Central memory CD4-positive, alpha-beta T cell (primary cell): ENCODE results near the gene PADI1.

Source experiments
- DNase-seq: peaks from one replicate; pipeline ENCODE4 v3.0.0; 2022

Gene PADI1

GRCh38 chr1:17181781-17182464 is 23.0 kb upstream of the PADI1 start:
- no peak for DNase-seq

- no peak for DNase-seq
Observed at GRCh38 chr1:17183388-17184160, 21.4 kb upstream of the PADI1 start.

GRCh38 chr1:17184161-17184665 is 20.7 kb upstream of the PADI1 start:
- DNase-seq, result no peak

- no peak for DNase-seq
Observed at GRCh38 chr1:17184822-17185484, 20.0 kb upstream of the PADI1 start.

GRCh38 chr1:17185485-17185860 is 19.5 kb upstream of the PADI1 start:
- no peak for DNase-seq

- no peak for DNase-seq
Observed at GRCh38 chr1:17186216-17186909, 18.6 kb upstream of the PADI1 start.

- no peak for DNase-seq
Observed at GRCh38 chr1:17187051-17187450, 17.9 kb upstream of the PADI1 start.

GRCh38 chr1:17188217-17188616 is 16.7 kb upstream of the PADI1 start:
- no peak for DNase-seq

- no peak for DNase-seq
Observed at GRCh38 chr1:17188889-17189631, 15.9 kb upstream of the PADI1 start.

GRCh38 chr1:17189632-17189990 is 15.3 kb upstream of the PADI1 start:
- no peak for DNase-seq

- DNase-seq, result no peak
Observed at GRCh38 chr1:17190010-17190995, 14.6 kb upstream of the PADI1 start.

- no peak for DNase-seq
Observed at GRCh38 chr1:17191990-17192242, 13.0 kb upstream of the PADI1 start.

- no peak for DNase-seq
Observed at GRCh38 chr1:17192394-17193221, 12.3 kb upstream of the PADI1 start.

- DNase-seq, result no peak
Observed at GRCh38 chr1:17193222-17194132, 11.5 kb upstream of the PADI1 start.

GRCh38 chr1:17194133-17194475 is 10.8 kb upstream of the PADI1 start:
- no peak for DNase-seq

- no peak for DNase-seq
Observed at GRCh38 chr1:17194615-17195528, 10.1 kb upstream of the PADI1 start.

- DNase-seq, result no peak
Observed at GRCh38 chr1:17195731-17196130, 9.2 kb upstream of the PADI1 start.

GRCh38 chr1:17196496-17197185 is 8.3 kb upstream of the PADI1 start:
- DNase-seq, result no peak
